ENCODE results near the gene STMND1. TPM values are rescaled to one million over a fixed set of nuclear protein-coding genes. Genes with fewer than 3 reads are reported as not detected.
"Not testable (repeated sequence)": the region's sequence is repeated elsewhere in the genome, so short reads cannot be mapped to it uniquely, and the experiment has no call there.

Gene STMND1
- total RNA-seq, 1 experiment from 2014 or later = 0.26 TPM

DNA sequence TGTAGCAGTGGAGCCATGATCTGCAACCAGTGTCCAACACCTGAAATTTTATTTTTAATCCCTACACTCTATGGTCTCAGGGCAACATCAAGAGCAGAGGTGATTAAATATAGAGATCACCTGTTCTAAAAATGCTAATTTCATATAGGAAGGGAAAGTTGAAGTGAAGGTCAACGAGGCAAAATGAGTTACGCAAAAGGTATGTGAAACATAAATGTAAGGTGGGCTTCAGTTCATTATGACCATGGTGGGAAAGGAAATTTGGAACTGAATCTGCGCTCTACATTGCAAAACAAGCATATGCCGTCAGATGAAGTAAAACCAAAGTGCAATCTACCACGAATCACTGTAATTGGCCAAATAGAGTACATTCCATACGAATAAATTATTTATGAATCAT is 35.2 kb upstream of the STMND1 start:
- H3K27ac ChIP-seq = no peak overlapping the region
- H2AFZ ChIP-seq = no peak overlapping the region
- TF ChIP-seq, protein P1, sequence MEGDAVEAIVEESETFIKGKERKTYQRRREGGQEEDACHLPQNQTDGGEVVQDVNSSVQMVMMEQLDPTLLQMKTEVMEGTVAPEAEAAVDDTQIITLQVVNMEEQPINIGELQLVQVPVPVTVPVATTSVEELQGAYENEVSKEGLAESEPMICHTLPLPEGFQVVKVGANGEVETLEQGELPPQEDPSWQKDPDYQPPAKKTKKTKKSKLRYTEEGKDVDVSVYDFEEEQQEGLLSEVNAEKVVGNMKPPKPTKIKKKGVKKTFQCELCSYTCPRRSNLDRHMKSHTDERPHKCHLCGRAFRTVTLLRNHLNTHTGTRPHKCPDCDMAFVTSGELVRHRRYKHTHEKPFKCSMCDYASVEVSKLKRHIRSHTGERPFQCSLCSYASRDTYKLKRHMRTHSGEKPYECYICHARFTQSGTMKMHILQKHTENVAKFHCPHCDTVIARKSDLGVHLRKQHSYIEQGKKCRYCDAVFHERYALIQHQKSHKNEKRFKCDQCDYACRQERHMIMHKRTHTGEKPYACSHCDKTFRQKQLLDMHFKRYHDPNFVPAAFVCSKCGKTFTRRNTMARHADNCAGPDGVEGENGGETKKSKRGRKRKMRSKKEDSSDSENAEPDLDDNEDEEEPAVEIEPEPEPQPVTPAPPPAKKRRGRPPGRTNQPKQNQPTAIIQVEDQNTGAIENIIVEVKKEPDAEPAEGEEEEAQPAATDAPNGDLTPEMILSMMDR (conservative IDR thresholded peaks at IDR 0.05) = no peak
- no peak for TF ChIP-seq EZH2 (IDR thresholded peaks at IDR 0.05; ENCODE audit: low read depth)
- ChIA-PET POLR2A (ENCODE audit: unreplicated experiment) (no interaction called here), CTCF (no interaction called here)
- no peak overlapping the region for H3K4me3 ChIP-seq
- no peaks in the 10 kb centered on the region for H3K27me3 ChIP-seq (ENCODE audit: insufficient read depth, low read depth)
- no peak overlapping the region for H3K4me2 ChIP-seq
- H3F3A ChIP-seq (ENCODE audit: insufficient read depth, low read depth) = no peaks in the 10 kb centered on the region
- DNase-seq = no peak
- BruUV-seq (replicated peaks) = no TSS peak
- no peaks in the 10 kb centered on the region for H4K20me1 ChIP-seq (ENCODE audit: insufficient read depth)
- H3K36me3 ChIP-seq (ENCODE audit: low read depth) = no peaks in the 10 kb centered on the region
- no peaks in the 10 kb centered on the region for H3K9me3 ChIP-seq (ENCODE audit: insufficient read depth, low read depth)
- H3K4me1 ChIP-seq (replicated peaks; ENCODE audit: insufficient read depth) = no peaks in the 10 kb centered on the region
- intact Hi-C loops (cut with micrococcal nuclease; ENCODE audit: unreplicated experiment) = no loop called here
- no peaks in the 10 kb centered on the region for H3K79me2 ChIP-seq (ENCODE audit: low read depth)
- H3K9me2 ChIP-seq (ENCODE audit: insufficient read depth) = peaks cover 12% of the 10 kb centered on the region; the same call in 1 of the 2 replicates

DNA sequence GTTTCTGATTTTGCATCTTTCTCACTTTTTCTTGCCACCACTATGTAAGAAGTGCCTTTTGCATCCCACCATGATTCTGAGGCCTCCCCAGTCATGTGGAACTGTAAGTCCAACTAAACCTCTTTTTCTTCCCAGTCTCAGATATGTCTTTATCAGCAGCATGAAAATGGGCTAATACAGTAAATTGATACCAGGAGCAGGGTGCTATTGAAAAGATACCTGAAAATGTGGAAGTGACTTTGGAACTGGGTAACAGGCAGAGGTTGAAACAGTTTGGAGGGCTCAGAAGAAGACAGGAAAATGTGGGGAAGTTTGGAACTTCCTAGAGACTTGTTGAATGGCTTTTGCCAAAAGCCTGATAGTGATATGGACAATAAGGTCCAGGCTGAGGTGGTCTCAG is 32.9 kb upstream of the STMND1 start:
- H3F3A ChIP-seq (ENCODE audit: insufficient read depth, low read depth); H2AFZ ChIP-seq; DNase-seq; H3K27ac ChIP-seq; H3K9me2 ChIP-seq (ENCODE audit: insufficient read depth); H3K36me3 ChIP-seq (ENCODE audit: low read depth); H3K4me1 ChIP-seq (replicated peaks; ENCODE audit: insufficient read depth); H3K4me3 ChIP-seq; H3K79me2 ChIP-seq (ENCODE audit: low read depth); H4K20me1 ChIP-seq (ENCODE audit: insufficient read depth); H3K27me3 ChIP-seq (ENCODE audit: insufficient read depth, low read depth); CTCF ChIA-PET; H3K9me3 ChIP-seq (ENCODE audit: insufficient read depth, low read depth); H3K4me2 ChIP-seq; BruUV-seq (replicated peaks); intact Hi-C loops (cut with micrococcal nuclease; ENCODE audit: unreplicated experiment); POLR2A ChIA-PET (ENCODE audit: unreplicated experiment): not testable (repeated sequence)

DNA sequence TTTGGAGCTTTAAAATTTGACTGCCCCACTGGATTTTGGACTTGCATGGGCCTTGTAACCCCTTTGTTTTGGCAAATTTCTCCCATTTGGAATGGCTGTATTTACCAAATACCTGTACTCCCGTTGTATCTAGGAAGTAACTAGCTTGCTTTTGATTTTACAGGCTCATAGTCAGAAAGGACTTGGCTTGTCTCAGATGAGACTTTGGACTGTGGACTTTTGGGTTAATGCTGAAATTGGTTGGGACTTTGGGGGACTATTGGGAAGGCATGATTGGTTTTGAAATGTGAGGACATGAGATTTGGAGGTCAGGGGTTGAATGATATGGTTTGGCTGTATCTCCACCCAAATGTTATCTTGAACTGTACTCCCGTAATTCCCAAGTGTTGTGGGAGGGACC is 31.4 kb upstream of the STMND1 start:
- BruUV-seq (replicated peaks); CTCF ChIA-PET: not testable (repeated sequence)

DNA sequence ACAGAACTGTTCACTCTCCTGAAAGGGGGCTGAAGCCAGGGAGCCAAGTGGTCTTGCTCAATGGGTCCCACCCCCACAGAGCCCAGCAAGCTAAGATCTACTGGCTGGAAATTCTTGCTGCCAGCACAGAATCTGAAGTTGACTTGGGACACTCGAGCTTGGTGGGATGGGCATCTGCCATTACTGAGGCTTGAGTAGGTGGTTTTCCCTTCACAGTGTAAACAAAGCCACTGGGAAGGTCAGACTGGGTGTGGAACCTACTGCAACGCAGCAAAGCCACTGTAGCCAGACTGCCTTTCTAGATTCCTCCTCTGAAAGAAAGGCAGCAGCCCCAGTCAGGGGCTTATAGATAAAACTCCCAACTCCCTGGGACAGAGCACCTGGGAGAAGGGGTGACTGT is 28.3 kb upstream of the STMND1 start:
- H3K4me3 ChIP-seq; CTCF ChIA-PET; H3K79me2 ChIP-seq (ENCODE audit: low read depth); H3K36me3 ChIP-seq (ENCODE audit: low read depth); DNase-seq; H3K9me2 ChIP-seq (ENCODE audit: insufficient read depth); BruUV-seq (replicated peaks); H4K20me1 ChIP-seq (ENCODE audit: insufficient read depth); intact Hi-C loops (cut with micrococcal nuclease; ENCODE audit: unreplicated experiment); H3K9me3 ChIP-seq (ENCODE audit: insufficient read depth, low read depth); H2AFZ ChIP-seq; H3K4me1 ChIP-seq (replicated peaks; ENCODE audit: insufficient read depth); H3K4me2 ChIP-seq; H3K27ac ChIP-seq; H3F3A ChIP-seq (ENCODE audit: insufficient read depth, low read depth); POLR2A ChIA-PET (ENCODE audit: unreplicated experiment): not testable (repeated sequence)
- H3K27me3 ChIP-seq (ENCODE audit: insufficient read depth, low read depth) = 0 out of 2 replicates have a peak, but pooled peaks cover 10% of the 10 kb centered on the region

More for the DNA sequence above, 31.4 kb upstream of the STMND1 start:
- intact Hi-C loops (cut with micrococcal nuclease; ENCODE audit: unreplicated experiment); H3K4me1 ChIP-seq (replicated peaks; ENCODE audit: insufficient read depth); H3K4me3 ChIP-seq; H3K36me3 ChIP-seq (ENCODE audit: low read depth); POLR2A ChIA-PET (ENCODE audit: unreplicated experiment); H3K9me2 ChIP-seq (ENCODE audit: insufficient read depth); H4K20me1 ChIP-seq (ENCODE audit: insufficient read depth); DNase-seq; H3K9me3 ChIP-seq (ENCODE audit: insufficient read depth, low read depth); H3F3A ChIP-seq (ENCODE audit: insufficient read depth, low read depth); H3K27me3 ChIP-seq (ENCODE audit: insufficient read depth, low read depth); H3K79me2 ChIP-seq (ENCODE audit: low read depth); H3K4me2 ChIP-seq; H3K27ac ChIP-seq; H2AFZ ChIP-seq: not testable (repeated sequence)

DNA sequence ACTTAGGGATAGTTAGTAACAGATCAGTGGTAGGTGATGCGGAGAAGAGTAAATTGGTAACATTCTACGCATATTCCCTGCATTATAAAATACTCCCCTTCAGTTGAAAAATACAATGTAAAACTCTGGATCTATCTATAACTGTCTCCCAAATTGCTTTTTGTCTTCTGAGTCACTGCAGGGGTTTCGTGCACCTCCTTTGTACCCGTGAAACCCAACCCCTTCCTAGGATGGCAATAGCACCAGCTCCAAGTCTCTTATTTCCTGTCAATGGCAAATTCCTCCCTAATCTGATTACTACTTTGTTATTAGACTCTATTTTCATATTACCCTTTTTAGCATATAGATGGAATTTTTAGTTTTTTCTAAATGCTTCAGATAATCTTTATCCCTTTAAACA is 20.6 kb upstream of the STMND1 start:
- no peaks in the 10 kb centered on the region for H3K9me3 ChIP-seq (ENCODE audit: insufficient read depth, low read depth)
- H3K36me3 ChIP-seq (ENCODE audit: low read depth) = no peaks in the 10 kb centered on the region
- H3K4me1 ChIP-seq (replicated peaks; ENCODE audit: insufficient read depth) = no peaks in the 10 kb centered on the region
- DNase-seq = no peak
- no peak overlapping the region for H2AFZ ChIP-seq
- no peak overlapping the region for H3K4me2 ChIP-seq
- H3K9me2 ChIP-seq (ENCODE audit: insufficient read depth) = no peaks in the 10 kb centered on the region
- H3K27me3 ChIP-seq (ENCODE audit: insufficient read depth, low read depth) = no peaks in the 10 kb centered on the region
- no peaks in the 10 kb centered on the region for H4K20me1 ChIP-seq (ENCODE audit: insufficient read depth)
- no TSS peak for BruUV-seq (replicated peaks)
- no peak for TF ChIP-seq EZH2 (IDR thresholded peaks at IDR 0.05; ENCODE audit: low read depth)
- TF ChIP-seq, protein P1 (conservative IDR thresholded peaks at IDR 0.05) = no peak
- H3F3A ChIP-seq (ENCODE audit: insufficient read depth, low read depth) = no peaks in the 10 kb centered on the region
- ChIA-PET CTCF (no interaction called here), POLR2A (ENCODE audit: unreplicated experiment) (interaction anchor here (0.7 kb wide), 1 partner anchor 522 kb away, joined by 3 read pairs; no protein-coding TSS in a partner anchor)
- no peak overlapping the region for H3K4me3 ChIP-seq
- no peak overlapping the region for H3K27ac ChIP-seq
- no peaks in the 10 kb centered on the region for H3K79me2 ChIP-seq (ENCODE audit: low read depth)
- intact Hi-C loops (cut with micrococcal nuclease; ENCODE audit: unreplicated experiment) = loop anchor here (10.0 kb wide), 1 partner anchor 566 kb away; no protein-coding TSS in a partner anchor
